HepG2 (cell line): ENCODE measurements around the gene KCNIP4.

Source experiments
- CREB1 ChIP-seq, 2 experiments: fragments of 450-650 bp in 1 of 2; IDR thresholded peaks; 2 replicates each; pipeline ENCODE4 v1.6.1; 2016 to 2017; ENCODE audit warnings: control low read depth in 1 of 2, mild to moderate bottlenecking in 1 of 2, missing compliant biosample characterization in 1 of 2, missing genetic modification characterization in 1 of 2
- JUNB ChIP-seq: sonication (generic); formaldehyde crosslinking; IDR thresholded peaks from 2 replicates; pipeline ENCODE4 v1.8.0; 2022; ENCODE audit warnings: missing genetic modification reagents, mild to moderate bottlenecking, borderline replicate concordance
- MAFF ChIP-seq: IDR thresholded peaks from 2 replicates; pipeline ENCODE4 v1.6.1; 2011; ENCODE audit warnings: low read depth, low read length, improper control_type of control experiment
- PHF20 ChIP-seq: sonication (generic); formaldehyde crosslinking; IDR thresholded peaks from 2 replicates; pipeline ENCODE4 v1.5.0; 2020; ENCODE audit warnings: mild to moderate bottlenecking, missing genetic modification reagents
- TF ChIP-seq, protein P1 (sequence below): IDR thresholded peaks from 2 replicates; pipeline ENCODE4 v1.6.1; 2016; ENCODE audit warnings: low read depth, borderline replicate concordance
- TF ChIP-seq, protein P2 (sequence below): sonication (generic); formaldehyde crosslinking; IDR thresholded peaks from 2 replicates; pipeline ENCODE4 v1.8.0; 2022; ENCODE audit warnings: mild to moderate bottlenecking, missing genetic modification reagents, borderline replicate concordance
- TF ChIP-seq, protein P3 (sequence below): sonication (generic); formaldehyde crosslinking; IDR thresholded peaks from 2 replicates; pipeline ENCODE4 v1.4.0; 2020; ENCODE audit warnings: missing genetic modification reagents

DNA sequence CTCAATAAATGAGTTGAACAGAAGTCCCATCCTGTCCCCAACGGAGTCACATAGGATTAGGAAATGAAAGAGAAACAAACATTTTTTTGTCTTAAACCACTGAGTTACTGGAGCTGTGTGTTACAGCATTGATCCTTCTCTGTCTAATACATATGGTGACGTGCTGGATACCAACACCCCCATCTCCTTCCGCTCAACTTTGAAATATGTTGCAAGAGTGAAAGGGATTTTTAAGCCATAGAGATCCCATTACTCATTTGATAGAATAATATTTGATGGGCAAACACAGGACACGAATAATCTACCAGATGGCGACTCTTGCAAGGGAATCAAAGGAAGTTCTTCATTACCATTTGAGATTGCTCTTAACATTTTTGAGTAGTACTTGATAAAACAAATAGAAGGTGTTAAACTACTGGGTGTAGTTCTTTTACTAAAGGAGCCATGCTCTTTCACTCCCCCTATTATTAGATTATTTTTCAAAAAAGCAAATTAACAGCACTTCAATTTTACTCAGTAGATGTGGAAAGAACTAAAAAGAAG lies 1107.9 kb downstream of the KCNIP4 start:
- TF ChIP-seq, protein P1, sequence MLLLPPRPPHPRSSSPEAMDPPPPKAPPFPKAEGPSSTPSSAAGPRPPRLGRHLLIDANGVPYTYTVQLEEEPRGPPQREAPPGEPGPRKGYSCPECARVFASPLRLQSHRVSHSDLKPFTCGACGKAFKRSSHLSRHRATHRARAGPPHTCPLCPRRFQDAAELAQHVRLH (CRISPR knock-in tag), result no peak
- TF ChIP-seq, protein P2, sequence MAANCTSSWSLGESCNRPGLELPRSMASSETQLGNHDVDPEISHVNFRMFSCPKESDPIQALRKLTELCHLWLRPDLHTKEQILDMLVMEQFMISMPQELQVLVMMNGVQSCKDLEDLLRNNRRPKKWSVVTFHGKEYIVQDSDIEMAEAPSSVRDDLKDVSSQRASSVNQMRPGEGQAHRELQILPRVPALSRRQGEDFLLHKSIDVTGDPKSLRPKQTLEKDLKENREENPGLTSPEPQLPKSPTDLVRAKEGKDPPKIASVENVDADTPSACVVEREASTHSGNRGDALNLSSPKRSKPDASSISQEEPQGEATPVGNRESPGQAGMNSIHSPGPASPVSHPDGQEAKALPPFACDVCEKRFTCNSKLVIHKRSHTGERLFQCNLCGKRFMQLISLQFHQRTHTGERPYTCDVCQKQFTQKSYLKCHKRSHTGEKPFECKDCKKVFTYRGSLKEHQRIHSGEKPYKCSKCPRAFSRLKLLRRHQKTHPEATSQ (CRISPR knock-in tag), result no peak
- no peak for TF ChIP-seq CREB1 (IDR thresholded peaks at IDR 0.05)
- no peak for TF ChIP-seq CREB1 (CRISPR knock-in tag; IDR thresholded peaks at IDR 0.05)
- TF ChIP-seq PHF20 (CRISPR knock-in tag), result no peak
- TF ChIP-seq MAFF, result no peak
- TF ChIP-seq, protein P3, sequence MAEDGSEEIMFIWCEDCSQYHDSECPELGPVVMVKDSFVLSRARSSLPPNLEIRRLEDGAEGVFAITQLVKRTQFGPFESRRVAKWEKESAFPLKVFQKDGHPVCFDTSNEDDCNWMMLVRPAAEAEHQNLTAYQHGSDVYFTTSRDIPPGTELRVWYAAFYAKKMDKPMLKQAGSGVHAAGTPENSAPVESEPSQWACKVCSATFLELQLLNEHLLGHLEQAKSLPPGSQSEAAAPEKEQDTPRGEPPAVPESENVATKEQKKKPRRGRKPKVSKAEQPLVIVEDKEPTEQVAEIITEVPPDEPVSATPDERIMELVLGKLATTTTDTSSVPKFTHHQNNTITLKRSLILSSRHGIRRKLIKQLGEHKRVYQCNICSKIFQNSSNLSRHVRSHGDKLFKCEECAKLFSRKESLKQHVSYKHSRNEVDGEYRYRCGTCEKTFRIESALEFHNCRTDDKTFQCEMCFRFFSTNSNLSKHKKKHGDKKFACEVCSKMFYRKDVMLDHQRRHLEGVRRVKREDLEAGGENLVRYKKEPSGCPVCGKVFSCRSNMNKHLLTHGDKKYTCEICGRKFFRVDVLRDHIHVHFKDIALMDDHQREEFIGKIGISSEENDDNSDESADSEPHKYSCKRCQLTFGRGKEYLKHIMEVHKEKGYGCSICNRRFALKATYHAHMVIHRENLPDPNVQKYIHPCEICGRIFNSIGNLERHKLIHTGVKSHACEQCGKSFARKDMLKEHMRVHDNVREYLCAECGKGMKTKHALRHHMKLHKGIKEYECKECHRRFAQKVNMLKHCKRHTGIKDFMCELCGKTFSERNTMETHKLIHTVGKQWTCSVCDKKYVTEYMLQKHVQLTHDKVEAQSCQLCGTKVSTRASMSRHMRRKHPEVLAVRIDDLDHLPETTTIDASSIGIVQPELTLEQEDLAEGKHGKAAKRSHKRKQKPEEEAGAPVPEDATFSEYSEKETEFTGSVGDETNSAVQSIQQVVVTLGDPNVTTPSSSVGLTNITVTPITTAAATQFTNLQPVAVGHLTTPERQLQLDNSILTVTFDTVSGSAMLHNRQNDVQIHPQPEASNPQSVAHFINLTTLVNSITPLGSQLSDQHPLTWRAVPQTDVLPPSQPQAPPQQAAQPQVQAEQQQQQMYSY (CRISPR knock-in tag), result no peak
- no peak for TF ChIP-seq JUNB (CRISPR knock-in tag)
